IMR-90 (cell line): ENCODE results near the gene TRAPPC12.

Experiments used
- CEBPB ChIP-seq: IDR thresholded peaks from 2 replicates; pipeline ENCODE4 v1.6.1; 2012; ENCODE audit warnings: low read depth, low read length, improper control_type of control experiment
- FOS ChIP-seq: fragments of 150-350 bp; IDR thresholded peaks from 2 replicates; pipeline ENCODE4 v1.6.1; 2016; ENCODE audit warnings: low read depth, low read length
- MAZ ChIP-seq: IDR thresholded peaks from 2 replicates; pipeline ENCODE4 v1.6.1; 2012; ENCODE audit warnings: low read depth, mild to moderate bottlenecking, low read length, improper control_type of control experiment, moderate library complexity, borderline replicate concordance
- POLR2A ChIP-seq: IDR thresholded peaks from 2 replicates; pipeline ENCODE4 v1.6.1; 2012; ENCODE audit warnings: mild to moderate bottlenecking, low read depth, low read length
- RAD21 ChIP-seq: IDR thresholded peaks from 2 replicates; pipeline ENCODE4 v1.6.1; 2012; ENCODE audit warnings: low read length, improper control_type of control experiment
- RFX5 ChIP-seq: IDR thresholded peaks from 2 replicates; pipeline ENCODE4 v1.8.0; 2012; ENCODE audit warnings: low read depth, mild to moderate bottlenecking, low read length, moderate library complexity
- TF ChIP-seq, protein P1 (sequence below): conservative IDR thresholded peaks from 2 replicates; pipeline ENCODE4 v1.5.1; 2012; ENCODE audit warnings: mild to moderate bottlenecking, low read depth, low read length, improper control_type of control experiment
- TF ChIP-seq, protein P2 (sequence below): fragments of 150-350 bp; IDR thresholded peaks from 2 replicates; pipeline ENCODE4 v1.6.1; 2017; ENCODE audit warnings: mild to moderate bottlenecking, antibody characterized with exemption, low read length, low read depth

DNA sequence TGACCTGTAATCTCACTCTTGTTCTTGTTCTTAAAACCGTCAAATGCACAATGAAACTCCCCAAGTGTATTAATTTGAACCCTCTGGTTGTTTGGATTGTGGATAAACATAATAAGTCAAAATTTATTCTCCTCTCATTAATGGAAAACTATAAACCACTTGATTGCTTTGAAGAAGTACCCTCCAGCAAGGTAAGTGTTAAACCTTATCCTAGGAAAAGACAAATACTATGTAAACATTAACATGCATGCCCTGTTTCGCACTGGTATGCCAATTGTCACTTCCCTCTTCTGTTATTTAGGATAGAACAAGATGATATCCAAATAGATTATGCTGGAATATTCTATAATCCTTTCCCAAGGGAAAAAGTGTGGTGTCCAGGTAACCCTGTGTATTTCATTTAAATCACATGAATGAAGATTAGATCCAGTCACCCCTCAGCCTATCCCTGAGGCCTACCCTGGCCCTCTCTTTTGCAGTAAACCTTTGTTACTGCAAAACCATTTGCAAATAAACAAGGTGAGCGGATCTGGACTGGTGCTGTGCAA, 138.5 kb downstream of the TRAPPC12 start:
- no peak for TF ChIP-seq RAD21
- TF ChIP-seq POLR2A: no peak; the same call in 1 of the 2 replicates
- TF ChIP-seq, protein P1, sequence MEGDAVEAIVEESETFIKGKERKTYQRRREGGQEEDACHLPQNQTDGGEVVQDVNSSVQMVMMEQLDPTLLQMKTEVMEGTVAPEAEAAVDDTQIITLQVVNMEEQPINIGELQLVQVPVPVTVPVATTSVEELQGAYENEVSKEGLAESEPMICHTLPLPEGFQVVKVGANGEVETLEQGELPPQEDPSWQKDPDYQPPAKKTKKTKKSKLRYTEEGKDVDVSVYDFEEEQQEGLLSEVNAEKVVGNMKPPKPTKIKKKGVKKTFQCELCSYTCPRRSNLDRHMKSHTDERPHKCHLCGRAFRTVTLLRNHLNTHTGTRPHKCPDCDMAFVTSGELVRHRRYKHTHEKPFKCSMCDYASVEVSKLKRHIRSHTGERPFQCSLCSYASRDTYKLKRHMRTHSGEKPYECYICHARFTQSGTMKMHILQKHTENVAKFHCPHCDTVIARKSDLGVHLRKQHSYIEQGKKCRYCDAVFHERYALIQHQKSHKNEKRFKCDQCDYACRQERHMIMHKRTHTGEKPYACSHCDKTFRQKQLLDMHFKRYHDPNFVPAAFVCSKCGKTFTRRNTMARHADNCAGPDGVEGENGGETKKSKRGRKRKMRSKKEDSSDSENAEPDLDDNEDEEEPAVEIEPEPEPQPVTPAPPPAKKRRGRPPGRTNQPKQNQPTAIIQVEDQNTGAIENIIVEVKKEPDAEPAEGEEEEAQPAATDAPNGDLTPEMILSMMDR: no peak
- TF ChIP-seq, protein P2, sequence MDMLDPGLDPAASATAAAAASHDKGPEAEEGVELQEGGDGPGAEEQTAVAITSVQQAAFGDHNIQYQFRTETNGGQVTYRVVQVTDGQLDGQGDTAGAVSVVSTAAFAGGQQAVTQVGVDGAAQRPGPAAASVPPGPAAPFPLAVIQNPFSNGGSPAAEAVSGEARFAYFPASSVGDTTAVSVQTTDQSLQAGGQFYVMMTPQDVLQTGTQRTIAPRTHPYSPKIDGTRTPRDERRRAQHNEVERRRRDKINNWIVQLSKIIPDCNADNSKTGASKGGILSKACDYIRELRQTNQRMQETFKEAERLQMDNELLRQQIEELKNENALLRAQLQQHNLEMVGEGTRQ: no peak
- TF ChIP-seq CEBPB: no peak
- TF ChIP-seq RFX5: no peak
- TF ChIP-seq FOS: no peak
- TF ChIP-seq MAZ: no peak
